Endothelial cell of umbilical vein (primary cell): ENCODE data around the gene DPF3. TPM values are rescaled to one million over a fixed set of nuclear protein-coding genes. Genes with fewer than 3 reads are reported as not detected.
A peak's percentile ranks its signal among the peaks of the same experiment; 100 is the strongest.

Experiments used
- BruUV-seq: library from RNA; stranded (reverse); fragments of 400-500 nt; replicated peaks from 2 replicates; lab custom pipeline; 2021; lab: Mats Ljungman, UMichigan
- CTCF ChIA-PET: fragments of 300-600, 350-600 bp; sonication (Branson Sonifier 250); formaldehyde crosslinking; loops from one replicate; lab custom pipeline; 2021; ENCODE audit warnings: antibody characterized with exemption, inconsistent platforms; lab: Charles Lee
- POLR2A ChIA-PET: fragments of 300-600, 350-600 bp; sonication (Branson Sonifier 250); formaldehyde crosslinking; loops from one replicate; lab custom pipeline; 2021; ENCODE audit warnings: antibody characterized with exemption, inconsistent platforms; lab: Charles Lee
- DNase-seq: peaks from one replicate; pipeline ENCODE4 v3.0.0-alpha.2; 2011; ENCODE audit warnings: low read depth, low spot score
- FAIRE-seq: peaks from 2 replicates; lab custom pipeline; 2011; peaks lifted over from hg19 to GRCh38; lab: Jason Lieb, UNC
- H2AFZ ChIP-seq: 2 replicates; pipeline ENCODE4 v1.6.0; 2012; ENCODE audit warnings: low read depth, low read length, control low read depth, inconsistent platforms
- H3K27ac ChIP-seq: 2 replicates; pipeline ENCODE4 v1.5.1; 2011; ENCODE audit warnings: low read depth, mild to moderate bottlenecking, control low read depth, low read length, moderate library complexity; ENCODE audit not compliant: insufficient read depth
- H3K27me3 ChIP-seq, 2 experiments: 2 replicates each; pipeline versions ENCODE4 v1.6.0 to v1.6.1; 2011; ENCODE audit warnings: low read length in 2 of 2, mixed read lengths in 1 of 2; ENCODE audit not compliant: control insufficient read depth in 2 of 2, insufficient read depth in 2 of 2
- H3K36me3 ChIP-seq, 2 experiments: 2 replicates in 1 of 2; 3 replicates in 1 of 2; pipeline ENCODE4 v1.5.1; 2011; ENCODE audit warnings: low read length in 2 of 2, mild to moderate bottlenecking in 1 of 2, moderate library complexity in 1 of 2; ENCODE audit not compliant: control insufficient read depth in 2 of 2, insufficient read depth in 2 of 2; ENCODE audit errors: extremely low read depth in 1 of 2
- H3K4me1 ChIP-seq: 3 replicates; pipeline ENCODE4 v1.5.1; 2011; ENCODE audit warnings: mild to moderate bottlenecking, low read length; ENCODE audit not compliant: control insufficient read depth, insufficient read depth; ENCODE audit errors: extremely low read depth
- H3K4me2 ChIP-seq: 2 replicates; pipeline ENCODE4 v1.6.1; 2011; ENCODE audit warnings: low read length, control low read depth, mixed read lengths; ENCODE audit not compliant: insufficient read depth
- H3K4me3 ChIP-seq, 3 experiments: fragments of 200-600 bp in 1 of 3; sonication (generic), shearing (Covaris generic) in 1 of 3; replicated peaks in 1 of 3; 2 replicates each; pipeline ENCODE4 v1.5.1; 2011 to 2016; ENCODE audit warnings: control low read depth in 3 of 3, low read length in 3 of 3, mild to moderate bottlenecking in 2 of 3, inconsistent platforms in 1 of 3, low read depth in 1 of 3, moderate library complexity in 1 of 3; ENCODE audit not compliant: insufficient read depth in 1 of 3
- H3K79me2 ChIP-seq: 2 replicates; pipeline ENCODE4 v1.6.0; 2012; ENCODE audit warnings: low read length, inconsistent platforms; ENCODE audit not compliant: control insufficient read depth, insufficient read depth
- H3K9ac ChIP-seq: replicated peaks from 2 replicates; pipeline ENCODE3; 2011; ENCODE audit warnings: low read length, control low read depth; ENCODE audit not compliant: insufficient read depth; ENCODE audit errors: extremely low read depth
- H3K9me1 ChIP-seq: replicated peaks from 3 replicates; pipeline ENCODE4 v1.6.0; 2011; ENCODE audit warnings: mild to moderate bottlenecking, low read length; ENCODE audit not compliant: control insufficient read depth, insufficient read depth; ENCODE audit errors: extremely low read depth
- H3K9me3 ChIP-seq: replicated peaks from 2 replicates; pipeline ENCODE4 v1.5.1; 2012; ENCODE audit warnings: low read length, inconsistent platforms; ENCODE audit not compliant: control insufficient read depth, insufficient read depth
- H4K20me1 ChIP-seq: replicated peaks from 2 replicates; pipeline ENCODE3; 2011; ENCODE audit warnings: mild to moderate bottlenecking, low read length; ENCODE audit not compliant: control insufficient read depth, insufficient read depth; ENCODE audit errors: extremely low read depth
- EZH2 ChIP-seq: IDR thresholded peaks from 2 replicates; pipeline ENCODE4 v1.6.1; 2012; ENCODE audit warnings: borderline replicate concordance, low read depth, mild to moderate bottlenecking, moderate library complexity, low read length, inconsistent platforms; ENCODE audit not compliant: severe bottlenecking
- FOS ChIP-seq: IDR thresholded peaks from 2 replicates; pipeline ENCODE4 v1.6.1; 2011; ENCODE audit warnings: mild to moderate bottlenecking, low read length, moderate library complexity, borderline replicate concordance; ENCODE audit not compliant: insufficient read depth
- JUN ChIP-seq: IDR thresholded peaks from 2 replicates; pipeline ENCODE4 v1.6.1; 2011; ENCODE audit warnings: borderline replicate concordance, low read depth; ENCODE audit not compliant: insufficient read length, insufficient read depth
- POLR2A ChIP-seq: IDR thresholded peaks from 2 replicates; pipeline ENCODE4 v1.6.1; 2012; ENCODE audit warnings: low read depth, mild to moderate bottlenecking, control low read depth, low read length
- dilution Hi-C: fragments of 300-500 bp; cut with MboI; formaldehyde crosslinking; loops from one replicate; pipeline ENCODE4 v1.15.0; 2019; ENCODE audit warnings: low sequenced_read_pairs; ENCODE audit not compliant: extremely low pct_ligation_motif_present
- intact Hi-C: fragments of 100-400 bp; cut with micrococcal nuclease; formaldehyde crosslinking; loops from one replicate; pipeline ENCODE4 v1.10.0; 2022
- polyA plus RNA-seq, 4 experiments: library from polyadenylated mRNA; depleted of rRNA in 3 of 4; stranded (reverse) in 3 of 4; unstranded in 1 of 4; fragments of >200 nt; gene quantifications; 2 replicates each; pipeline versions ENCODE4 v1.2.1 to v1.2.3, GENCODE V29; 2011 to 2012; ENCODE audit warnings: missing spikeins in 1 of 4
- total RNA-seq: library from RNA; stranded (reverse); gene quantifications from 2 replicates; pipeline ENCODE4 v1.2.3, GENCODE V29; 2021

DPF3 gene
- total and polyA plus RNA-seq, 2 donors (not counting 3 experiments of a cell fraction or from before 2014, with no cell fraction given): 2.4 to 3.5 TPM

DNA sequence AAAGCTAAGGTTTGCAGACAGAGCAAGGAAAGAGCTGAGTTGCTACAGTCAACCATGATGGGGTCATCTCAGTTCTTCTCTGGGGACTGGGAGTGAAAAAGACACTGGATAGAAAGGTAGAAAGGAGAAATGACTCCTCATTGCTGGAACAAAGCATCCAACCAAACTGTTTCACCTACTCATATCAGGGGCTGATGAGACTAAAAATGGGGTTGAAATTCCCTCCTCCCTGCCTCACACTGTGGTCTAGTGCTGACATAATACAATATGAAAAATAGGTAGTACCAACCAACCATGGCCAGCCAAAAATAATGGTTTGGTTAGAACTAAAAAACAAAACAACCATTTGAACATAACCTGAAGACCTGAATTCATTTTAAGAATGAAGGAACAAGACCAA, 220.7 kb downstream of the DPF3 start:
- Histone ChIP-seq H3K27ac (no peak overlapping the region), H2AFZ (no peak overlapping the region), H3K36me3 (no peaks in the 10 kb centered on the region), H3K9me3 (no peaks in the 10 kb centered on the region), H3K9me1 (no peaks in the 10 kb centered on the region), H3K4me3 (no peak overlapping the region), H3K9ac (no peak overlapping the region), H3K27me3 (no peaks in the 10 kb centered on the region), H3K79me2 (no peaks in the 10 kb centered on the region), H4K20me1 (no peaks in the 10 kb centered on the region), H3K4me2 (no peak overlapping the region), H3K4me1 (peaks cover 10% of the 10 kb centered on the region)
- TF ChIP-seq POLR2A (no peak), FOS (no peak), EZH2 (no peak)
- dilution Hi-C loops (no loop called here), intact Hi-C loops (no loop called here)
- FAIRE-seq (no peak), DNase-seq (no peak)
- BruUV-seq: no TSS peak
- ChIA-PET CTCF (no interaction called here), POLR2A (no interaction called here)

DNA sequence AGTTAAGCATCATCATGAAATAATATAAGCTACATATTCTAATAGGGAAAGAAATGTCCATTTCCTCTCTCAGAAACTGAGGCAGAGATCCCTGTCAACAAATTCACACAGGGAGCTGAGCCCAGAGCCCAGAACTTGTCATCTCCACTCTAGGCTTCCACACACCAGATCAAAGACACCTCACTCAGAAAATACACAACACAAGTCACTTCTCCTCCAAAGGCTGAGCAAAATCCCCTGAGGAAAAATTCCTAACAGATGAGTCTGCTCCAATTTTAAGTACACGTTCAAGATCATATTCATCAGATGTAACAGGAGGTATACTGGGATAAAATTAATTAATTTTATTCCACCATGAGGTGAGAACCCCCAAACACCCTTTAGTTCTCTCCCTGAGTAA, 227.3 kb downstream of the DPF3 start:
- Histone ChIP-seq H3K36me3 (no peaks in the 10 kb centered on the region), H2AFZ (no peak overlapping the region), H3K9me3 (no peaks in the 10 kb centered on the region), H4K20me1 (no peaks in the 10 kb centered on the region), H3K79me2 (no peaks in the 10 kb centered on the region), H3K27me3 (no peaks in the 10 kb centered on the region), H3K4me3 (no peak overlapping the region), H3K9ac (peak overlapping the region; percentile 82), H3K27ac (peak overlapping the region; percentile 97), H3K4me1 (peaks cover 46% of the 10 kb centered on the region), H3K4me2 (peak overlapping the region; percentile 81), H3K9me1 (no peaks in the 10 kb centered on the region)
- ChIA-PET POLR2A (interaction anchor here (2.2 kb wide), 1 partner anchor 11 kb away, joined by 12 read pairs; no protein-coding TSS in a partner anchor), CTCF (interaction anchor here (1.2 to 1.6 kb wide), 3 partner anchors 12 to 239 kb away, joined by 3 to 5 read pairs (median 4); no protein-coding TSS in a partner anchor)
- DNase-seq (peak; percentile 53), FAIRE-seq (no peak)
- intact Hi-C loops (loop anchor here (5.0 kb wide), 1 partner anchor 116 kb away; no protein-coding TSS in a partner anchor), dilution Hi-C loops (no loop called here)
- BruUV-seq: no TSS peak
- no peak for TF ChIP-seq EZH2
- TF ChIP-seq JUN: peak; percentile 10
